Measurements from ENCODE around the gene IGF1. TPM values are rescaled to one million over a fixed set of nuclear protein-coding genes. Genes with fewer than 3 reads are reported as not detected.

Gene IGF1
- total and polyA plus RNA-seq, 10 of the 15 experiments (the other 5 are each of a cell fraction or from before 2014, with no cell fraction given) = 2.4 to 9.2 (median 3.5) TPM

- TF ChIP-seq ZBTB33 (IDR thresholded peaks at IDR 0.05) (no peak), PAX5 (IDR thresholded peaks at IDR 0.05; ENCODE audit: borderline replicate concordance, low read depth, low read length) (no peak), SMAD1 (IDR thresholded peaks at IDR 0.05; ENCODE audit: low read depth, partially characterized antibody) (no peak), ZNF687 (IDR thresholded peaks at IDR 0.05) (no peak), E2F4 (IDR thresholded peaks at IDR 0.05; ENCODE audit: low read depth, low read length) (no peak), PAX8 (IDR thresholded peaks at IDR 0.05) (no peak), SMC3 (IDR thresholded peaks at IDR 0.05; ENCODE audit: borderline replicate concordance, low read length) (no peak), MAX (IDR thresholded peaks at IDR 0.05; ENCODE audit: low read depth, low read length) (no peak), HDAC2 (IDR thresholded peaks at IDR 0.05) (no peak), SUZ12 (IDR thresholded peaks at IDR 0.05; ENCODE audit: unreplicated experiment) (no peak), RELA (IDR thresholded peaks at IDR 0.05; ENCODE audit: borderline replicate concordance, partially characterized antibody) (no peak), MTA2 (IDR thresholded peaks at IDR 0.05; ENCODE audit: low read depth) (no peak), RUNX3 (IDR thresholded peaks at IDR 0.05; ENCODE audit: low read length) (no peak), MEF2A (IDR thresholded peaks at IDR 0.05; ENCODE audit: insufficient read depth, low read depth, low read length) (no peak), ETV6 (conservative IDR thresholded peaks at IDR 0.05 in 1 of 2, IDR thresholded peaks at IDR 0.05 in 1 of 2; ENCODE audit: borderline replicate concordance in 1 of 2, low read depth in 1 of 2) (no peak)
- BruUV-seq (replicated peaks) = no TSS peak
- H4K20me1 ChIP-seq (ENCODE audit: control insufficient read depth, insufficient read depth) = no peaks in the 10 kb centered on the region
- POLR2A ChIA-PET = no interaction called here
- no peak for FAIRE-seq
- WGBS (ENCODE audit: insufficient coverage, insufficient replicate concordance, low lambda C conversion rate, missing lambda C conversion rate) = 48% methylated on average over 1 of the region's 1 CpG
- H3K36me3 ChIP-seq (ENCODE audit: control insufficient read depth in 2 of 2, insufficient read depth in 2 of 2, low read length in 1 of 2) = no peaks in the 10 kb centered on the region
- no peak overlapping the region for H2AFZ ChIP-seq (ENCODE audit: control insufficient read depth, low read depth, low read length)
- no peaks in the 10 kb centered on the region for H3K4me1 ChIP-seq (ENCODE audit: control insufficient read depth, insufficient read depth, low read length)
- SMC1A ChIA-PET (ENCODE audit: uncharacterized antibody, unreplicated experiment) = interaction anchor here (2.0 kb wide), 1 partner anchor 84 kb away, joined by 4 read pairs; no protein-coding TSS in a partner anchor
- H3K4me2 ChIP-seq (ENCODE audit: control insufficient read depth, insufficient read depth) = no peak overlapping the region
- CTCF ChIA-PET = no interaction called here
- in situ Hi-C loops (cut with MboI) (no loop called here), intact Hi-C loops (cut with micrococcal nuclease; ENCODE audit: unreplicated experiment) (no loop called here)
- H3K27ac ChIP-seq (ENCODE audit: control insufficient read depth, insufficient read depth) = no peak overlapping the region
- H3K4me3 ChIP-seq = no peak overlapping the region
- H3K9ac ChIP-seq (ENCODE audit: control insufficient read depth, insufficient read depth, low read length) = no peak overlapping the region
- H3K79me2 ChIP-seq (ENCODE audit: control insufficient read depth, insufficient read depth, low read length) = no peaks in the 10 kb centered on the region
- no peaks in the 10 kb centered on the region for H3K9me3 ChIP-seq (replicated peaks; ENCODE audit: control insufficient read depth, insufficient read depth, low read length)
- no peak for DNase-seq (ENCODE audit: low read depth, low spot score)
- ATAC-seq = no peak
- RAD21 ChIA-PET (ENCODE audit: unreplicated experiment) = no interaction called here
- no peaks in the 10 kb centered on the region for H3K27me3 ChIP-seq (replicated peaks in 1 of 2; ENCODE audit: control insufficient read depth in 2 of 2, insufficient read depth in 2 of 2, low read length in 1 of 2)
Observed at GRCh38 chr12:102399653-102400052, 80.7 kb downstream of the IGF1 start.
